ENCODE data around the gene ABR.
"Not testable (repeated sequence)": the region's sequence is repeated elsewhere in the genome, so short reads cannot be mapped to it uniquely, and the experiment has no call there.

The ABR gene

GRCh38 chr17:1120596-1121441, 59.0 kb downstream of the ABR start:
- DNase-seq (ENCODE audit: low spot score) = no peak

GRCh38 chr17:1119924-1120323, 59.9 kb downstream of the ABR start:
- DNase-seq (ENCODE audit: low spot score) = no peak

GRCh38 chr17:1116602-1117001, 63.2 kb downstream of the ABR start:
- no peak for DNase-seq (ENCODE audit: low spot score)

- no peak for DNase-seq (ENCODE audit: low spot score)
Observed at GRCh38 chr17:1112875-1113274, 66.9 kb downstream of the ABR start.

- no peak for DNase-seq (ENCODE audit: low spot score)
Observed at GRCh38 chr17:1111599-1112443, 68.0 kb downstream of the ABR start.

- no peak for DNase-seq (ENCODE audit: low spot score)
Observed at GRCh38 chr17:1110862-1111598, 68.8 kb downstream of the ABR start.

GRCh38 chr17:1110541-1110861, 69.3 kb downstream of the ABR start:
- no peak for DNase-seq (ENCODE audit: low spot score)

GRCh38 chr17:1109606-1110540, 69.9 kb downstream of the ABR start:
- DNase-seq (ENCODE audit: low spot score) = no peak

- DNase-seq (ENCODE audit: low spot score) = no peak
Observed at GRCh38 chr17:1108765-1109605, 70.8 kb downstream of the ABR start.

GRCh38 chr17:1108478-1108764, 71.4 kb downstream of the ABR start:
- DNase-seq (ENCODE audit: low spot score) = no peak

GRCh38 chr17:1107777-1108477, 71.9 kb downstream of the ABR start:
- DNase-seq (ENCODE audit: low spot score) = no peak

- DNase-seq (ENCODE audit: low spot score) = no peak
Observed at GRCh38 chr17:1107083-1107776, 72.6 kb downstream of the ABR start.

- no peak for DNase-seq (ENCODE audit: low spot score)
Observed at GRCh38 chr17:1104222-1104621, 75.6 kb downstream of the ABR start.

GRCh38 chr17:1100382-1100781, 79.4 kb downstream of the ABR start:
- no peak for DNase-seq (ENCODE audit: low spot score)

- DNase-seq (ENCODE audit: low spot score) = no peak
Observed at GRCh38 chr17:1099242-1099641, 80.5 kb downstream of the ABR start.

GRCh38 chr17:1097972-1098744, 81.6 kb downstream of the ABR start:
- not testable (repeated sequence) for DNase-seq (ENCODE audit: low spot score)

GRCh38 chr17:1096215-1096614, 83.6 kb downstream of the ABR start:
- no peak for DNase-seq (ENCODE audit: low spot score)

GRCh38 chr17:1095853-1096173, 84.0 kb downstream of the ABR start:
- DNase-seq (ENCODE audit: low spot score) = no peak

Data from NAMALWA (cell line).